ENCODE measurements around the gene GNAO1. TPM values are rescaled to one million over a fixed set of nuclear protein-coding genes. Genes with fewer than 3 reads are reported as not detected.

The GNAO1 gene
- total RNA-seq, 1 experiment from 2014 or later = 5.8 TPM

DNA sequence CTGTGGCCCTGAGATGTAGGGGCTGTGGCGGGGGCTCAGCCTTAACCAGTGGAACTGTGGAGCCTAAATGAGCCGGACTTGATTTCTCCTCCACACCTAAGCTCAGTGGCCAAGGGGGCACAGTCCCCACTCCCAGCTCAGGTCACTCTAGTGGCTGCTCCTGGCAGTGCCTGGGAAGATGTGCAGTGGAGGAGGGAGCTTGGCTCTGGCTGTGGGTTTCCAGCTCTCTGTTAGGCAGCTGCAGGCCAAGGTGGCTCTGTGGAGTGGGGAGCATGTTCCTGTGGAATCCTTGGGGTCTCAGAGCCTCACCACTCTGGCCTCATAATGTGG, 157.8 kb downstream of the GNAO1 start:
- DNase-seq (ENCODE audit: low read depth) = no peak

DNA sequence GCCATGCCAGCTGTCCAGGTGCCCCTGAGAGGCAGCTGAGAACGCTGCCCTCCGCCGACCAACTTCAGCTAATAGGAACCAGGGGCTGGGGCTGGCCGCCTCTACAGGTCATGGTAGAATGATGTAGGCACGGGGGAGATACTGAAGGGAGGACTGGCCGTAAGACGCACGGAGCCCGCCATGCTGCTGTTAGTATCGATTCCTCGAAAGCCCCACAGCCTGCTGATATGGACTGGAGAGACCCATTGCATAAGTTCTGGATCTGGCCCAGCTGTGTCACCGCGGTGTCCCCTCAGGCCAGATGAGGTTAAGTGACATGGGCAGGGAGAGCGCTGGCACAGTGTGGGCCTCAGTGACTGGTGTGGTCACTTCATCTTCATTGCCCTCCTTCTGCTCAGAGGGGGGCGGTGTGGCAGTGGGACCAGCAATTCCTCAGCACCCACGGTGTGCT, 158.4 kb downstream of the GNAO1 start:
- no peak for DNase-seq (ENCODE audit: low read depth)

DNA sequence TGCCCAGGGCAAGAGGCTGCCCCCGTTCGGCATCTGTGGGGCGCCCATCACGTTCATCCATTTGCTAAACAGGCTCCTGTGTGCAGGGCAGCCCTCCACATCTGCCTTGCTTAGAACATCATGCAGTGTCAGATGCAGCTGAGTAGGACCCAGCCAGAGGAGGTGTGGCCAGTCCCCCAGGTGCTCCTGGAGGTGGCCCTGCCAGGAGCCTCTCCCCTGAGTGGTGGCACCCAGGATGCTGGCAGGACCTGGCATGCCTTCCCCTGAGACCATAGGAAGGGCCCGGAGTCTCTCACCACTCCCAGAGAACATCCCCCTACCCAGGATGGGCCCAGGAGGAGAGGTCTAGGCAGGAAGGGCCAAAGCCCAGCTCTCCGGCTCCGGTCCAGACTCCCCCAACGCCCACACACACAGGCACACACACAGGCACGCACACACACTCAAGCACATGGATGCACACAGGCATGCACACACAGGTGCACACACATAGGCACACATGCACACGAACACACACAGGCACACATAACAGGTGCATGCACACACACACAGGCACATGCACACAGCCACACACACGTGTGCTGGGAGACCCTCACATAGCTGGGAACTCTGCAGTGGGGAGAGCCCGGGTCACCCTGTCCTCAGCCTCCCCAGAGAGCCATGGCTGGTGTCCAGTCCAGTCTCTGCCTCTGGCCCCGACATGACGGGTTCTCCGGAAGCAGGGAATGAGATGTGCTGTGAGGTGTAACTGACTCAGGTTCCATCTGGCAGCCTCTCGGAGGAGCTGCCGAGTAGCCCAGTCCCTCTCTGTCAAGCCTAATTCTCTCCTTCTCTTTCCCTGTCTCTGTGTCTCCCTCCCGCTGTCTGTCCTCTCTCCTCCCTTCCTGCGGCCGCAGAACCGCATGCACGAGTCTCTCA, 159.5 kb downstream of the GNAO1 start:
- DNase-seq (ENCODE audit: low read depth) = no peak

DNA sequence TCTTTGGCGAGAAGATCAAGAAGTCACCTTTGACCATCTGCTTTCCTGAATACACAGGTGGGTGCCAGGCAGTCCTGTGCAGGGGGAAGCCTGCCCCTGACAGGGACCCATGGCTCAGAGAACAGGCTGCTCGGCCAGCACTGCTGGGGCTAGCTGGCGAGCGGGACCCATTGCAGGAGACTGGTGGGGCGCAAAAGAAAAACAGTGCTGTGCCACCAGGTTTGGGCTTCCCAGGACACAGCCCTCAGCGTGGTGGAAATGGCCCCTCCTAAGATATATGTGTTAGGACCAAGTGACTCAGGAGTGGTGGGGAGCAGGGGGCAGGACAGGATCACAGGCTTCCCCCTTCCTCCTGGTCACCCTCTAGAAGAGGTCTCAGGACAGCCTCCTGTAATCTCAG, 160.2 kb downstream of the GNAO1 start:
- no peak for DNase-seq (ENCODE audit: low read depth)

DNA sequence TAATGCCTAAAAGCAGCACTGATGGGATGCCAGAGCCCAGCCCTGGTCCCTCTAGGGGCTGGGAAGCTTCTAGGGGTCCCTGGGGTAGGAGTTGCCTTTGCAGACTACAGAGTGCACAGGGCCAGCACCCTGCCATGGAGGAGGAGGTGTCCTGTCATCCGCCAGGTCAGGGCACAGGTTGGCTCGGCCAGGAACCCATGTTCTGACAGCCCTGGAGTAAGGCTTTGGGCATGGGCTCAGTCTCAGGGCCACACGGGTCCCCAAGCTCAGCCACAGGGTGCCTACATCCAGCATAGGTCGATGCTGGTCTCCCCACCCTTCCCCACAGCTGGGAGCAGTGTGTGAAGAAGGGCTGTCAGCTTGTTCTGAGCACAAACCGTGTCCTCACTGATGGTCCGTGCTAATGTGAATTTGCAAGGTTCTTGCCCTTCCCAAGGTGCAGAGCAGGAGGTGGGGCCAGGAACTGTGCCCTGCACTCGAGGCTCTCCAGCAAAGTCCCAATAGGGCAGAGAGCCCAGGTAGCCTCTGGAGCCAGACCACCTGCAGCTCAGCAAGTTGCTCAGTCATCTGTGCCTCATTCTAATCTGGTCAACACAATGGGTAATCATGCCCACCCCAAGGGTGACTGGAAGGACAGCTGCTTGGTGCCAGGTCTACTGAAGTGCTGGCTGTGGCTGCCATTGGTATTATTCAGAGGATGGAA, 161.2 kb downstream of the GNAO1 start:
- no peak for DNase-seq (ENCODE audit: low read depth)

DNA sequence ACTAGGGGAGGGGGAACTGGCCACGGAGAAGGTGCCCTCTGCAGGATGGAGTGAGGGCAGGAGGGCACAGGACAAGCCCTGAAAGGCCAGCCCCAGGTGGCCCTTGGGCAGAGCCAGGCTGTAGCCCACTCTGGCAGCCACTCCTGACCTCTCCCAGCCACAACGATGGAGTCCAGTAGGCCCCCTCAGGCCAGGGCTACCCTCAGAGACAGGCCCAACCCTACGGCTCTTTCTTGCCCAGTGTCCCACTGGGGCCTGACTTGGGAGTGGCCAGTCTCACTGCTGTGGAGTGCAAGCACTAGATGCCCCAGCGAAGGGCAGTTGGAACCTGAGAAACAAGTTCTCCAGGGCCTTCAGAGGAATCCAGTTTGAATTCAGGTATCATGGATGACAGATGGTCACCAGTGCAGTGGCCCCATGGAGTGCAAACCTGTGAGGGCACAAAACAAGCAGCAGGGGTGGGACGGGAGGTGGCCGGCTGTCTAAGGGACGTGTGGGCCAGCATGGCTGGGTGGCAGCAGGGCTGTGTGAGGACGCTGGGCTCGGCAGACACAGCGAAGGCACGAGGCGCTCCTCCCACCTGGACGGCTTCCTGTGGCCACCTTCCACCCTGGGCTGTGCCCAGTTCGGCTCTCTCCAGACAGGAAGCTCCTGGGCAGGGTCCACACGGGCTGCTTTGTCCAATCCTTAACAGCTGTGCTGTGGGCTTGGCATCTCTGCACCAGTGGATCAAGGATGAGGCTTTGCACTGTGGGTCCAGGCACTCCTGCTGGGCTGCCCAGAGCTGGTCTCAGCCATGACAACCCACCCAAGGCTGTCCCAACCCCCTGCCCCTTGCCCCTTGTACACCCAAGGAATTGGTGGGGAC, 162.0 kb downstream of the GNAO1 start:
- DNase-seq (ENCODE audit: low read depth) = no peak

DNA sequence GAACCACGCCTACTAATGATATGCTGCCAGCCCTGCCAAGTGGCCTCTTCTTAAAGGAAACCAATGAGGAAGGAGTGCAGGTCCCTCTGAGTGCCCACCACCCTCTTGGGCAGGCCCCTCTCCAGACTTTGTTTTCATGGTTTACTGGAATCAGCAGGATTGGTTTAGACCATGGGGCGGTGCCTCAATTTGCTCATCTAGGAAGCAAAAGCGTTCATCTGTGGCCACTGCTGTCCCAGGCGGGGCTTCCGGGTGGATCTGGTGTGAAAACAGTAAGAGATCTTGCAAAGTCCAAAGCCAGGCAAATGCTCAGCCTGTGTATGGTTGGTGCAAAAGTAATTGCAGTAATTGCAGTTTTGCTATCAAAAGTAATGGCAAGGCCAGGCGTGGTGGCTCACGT, 162.7 kb downstream of the GNAO1 start:
- no peak for DNase-seq (ENCODE audit: low read depth)

DNA sequence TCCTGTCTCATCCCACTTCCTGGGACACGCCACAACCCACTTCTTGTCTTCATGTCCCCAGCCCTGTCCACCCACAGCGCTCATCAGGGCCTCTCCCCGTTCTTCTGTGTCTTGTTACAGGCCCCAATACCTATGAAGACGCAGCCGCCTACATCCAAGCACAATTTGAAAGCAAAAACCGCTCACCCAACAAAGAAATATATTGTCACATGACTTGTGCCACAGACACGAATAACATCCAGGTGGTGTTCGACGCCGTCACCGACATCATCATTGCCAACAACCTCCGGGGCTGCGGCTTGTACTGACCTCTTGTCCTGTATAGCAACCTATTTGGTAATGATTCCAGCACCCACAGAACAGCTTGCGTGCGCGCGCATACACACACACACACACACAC, 163.5 kb downstream of the GNAO1 start:
- DNase-seq (ENCODE audit: low read depth) = no peak

DNA sequence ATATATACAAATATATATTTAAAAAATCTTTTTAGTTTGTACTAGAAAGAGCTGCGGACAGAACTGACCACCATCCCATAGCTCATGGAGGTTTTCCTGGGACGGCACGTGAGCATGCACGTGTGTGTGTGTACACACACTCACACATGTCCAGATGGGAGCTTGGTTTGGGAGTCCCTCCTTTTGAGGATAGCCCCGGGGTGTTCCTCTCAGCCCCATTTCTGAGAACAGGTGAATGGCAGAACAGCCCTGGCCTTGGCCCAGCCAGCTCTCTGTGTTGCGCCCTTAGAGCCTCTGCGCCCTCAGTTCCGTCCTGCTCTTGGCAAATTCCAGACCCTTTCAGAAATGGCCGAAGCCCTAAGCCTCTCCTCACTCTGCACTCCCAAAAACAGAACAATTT, 163.9 kb downstream of the GNAO1 start:
- DNase-seq (ENCODE audit: low read depth) = no peak

DNA sequence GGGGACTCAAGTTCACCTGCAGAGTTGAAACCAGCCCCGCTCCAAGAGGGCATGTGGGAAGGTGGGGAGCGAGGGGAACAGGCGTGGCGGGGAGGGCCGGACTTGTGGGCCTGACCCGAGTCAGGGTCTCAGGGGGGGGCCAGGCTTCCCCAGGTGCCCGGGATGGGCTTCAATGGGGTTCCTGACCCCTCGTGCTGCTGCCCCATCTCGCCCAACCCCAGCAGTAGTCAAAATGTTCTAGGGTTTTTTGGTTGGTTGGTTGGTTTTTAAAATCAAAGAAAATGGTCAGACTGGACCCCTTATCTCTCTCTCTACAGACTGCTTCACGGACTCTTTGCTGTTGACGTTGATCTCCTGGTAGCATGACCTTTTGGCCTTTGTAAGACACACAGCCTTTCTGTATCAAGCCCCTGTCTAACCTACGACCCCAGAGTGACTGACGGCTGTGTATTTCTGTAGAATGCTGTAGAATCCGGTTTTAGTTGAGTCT, 164.5 kb downstream of the GNAO1 start:
- no peak for DNase-seq (ENCODE audit: low read depth)

DNA sequence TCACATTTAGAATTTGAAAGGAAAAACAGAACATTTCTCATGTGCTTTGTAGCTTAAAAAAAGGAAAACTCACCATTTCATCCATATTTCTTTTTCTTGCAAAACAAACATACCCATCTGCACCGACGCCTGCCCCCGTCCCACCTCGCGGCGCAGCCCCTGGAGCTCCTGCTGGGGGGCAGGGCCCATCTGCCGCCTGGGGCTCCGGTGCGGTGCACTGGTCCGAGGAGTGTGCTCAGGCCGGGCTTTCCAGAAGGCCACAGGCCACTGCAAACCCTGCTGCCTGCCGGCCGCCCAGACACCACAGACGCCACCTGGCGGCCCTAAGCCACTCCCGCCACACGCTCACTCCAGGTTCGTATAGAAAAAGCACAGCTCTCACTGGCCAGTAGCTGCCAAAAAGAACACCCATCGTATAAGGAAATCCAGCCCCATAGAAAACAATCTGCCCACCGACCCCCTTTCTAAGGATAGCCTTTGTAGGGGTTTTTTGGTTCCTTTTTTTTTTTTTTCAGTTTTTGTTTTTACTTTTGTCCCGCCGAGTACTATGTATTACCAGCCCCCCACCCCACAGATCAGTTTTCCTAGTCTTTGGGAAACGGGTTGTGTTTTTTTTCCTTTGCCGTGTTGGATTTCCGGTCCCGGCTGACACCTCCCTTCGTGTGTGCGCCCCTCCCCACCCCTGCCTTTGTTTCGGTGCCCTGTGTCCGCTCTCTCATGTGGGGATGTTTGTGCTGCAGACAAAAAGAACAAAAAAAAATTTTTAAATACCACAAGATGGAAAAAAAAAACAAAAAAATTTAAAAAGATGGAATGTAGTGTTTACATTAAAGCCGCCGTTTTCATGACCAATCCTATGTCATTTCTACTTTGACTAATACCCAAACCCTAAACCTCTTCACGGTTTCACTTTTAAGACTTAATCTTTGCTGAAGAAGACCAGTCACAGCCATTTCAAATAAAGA, 165.3 kb downstream of the GNAO1 start:
- peak; percentile 84 for DNase-seq (ENCODE audit: low read depth)

DNA sequence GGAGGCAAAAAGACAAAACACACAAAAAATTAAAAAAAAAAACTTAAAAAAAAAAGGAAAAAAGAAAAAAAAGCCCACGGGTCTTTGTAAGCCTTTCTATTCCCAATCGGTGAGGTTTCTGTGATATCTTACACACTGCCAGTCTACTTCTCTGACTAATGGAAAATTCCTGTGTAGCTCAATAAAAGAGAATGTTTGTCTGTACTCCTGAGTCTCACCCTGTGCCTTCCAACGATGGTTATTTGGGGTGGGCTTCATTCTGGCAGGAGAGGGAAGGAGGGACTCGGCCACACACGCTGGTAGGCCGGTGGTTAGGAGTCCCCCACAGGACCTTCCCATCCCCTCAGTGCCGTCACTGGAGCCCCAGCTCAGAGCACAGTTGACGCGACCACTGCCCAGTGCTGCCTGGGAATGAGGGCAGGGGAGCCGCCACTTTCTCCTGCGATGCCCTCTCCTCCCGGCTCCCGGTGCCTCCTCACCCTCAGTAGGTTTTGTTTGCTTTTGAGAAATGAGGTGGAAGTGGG, 166.0 kb downstream of the GNAO1 start:
- DNase-seq (ENCODE audit: low read depth) = no peak

DNA sequence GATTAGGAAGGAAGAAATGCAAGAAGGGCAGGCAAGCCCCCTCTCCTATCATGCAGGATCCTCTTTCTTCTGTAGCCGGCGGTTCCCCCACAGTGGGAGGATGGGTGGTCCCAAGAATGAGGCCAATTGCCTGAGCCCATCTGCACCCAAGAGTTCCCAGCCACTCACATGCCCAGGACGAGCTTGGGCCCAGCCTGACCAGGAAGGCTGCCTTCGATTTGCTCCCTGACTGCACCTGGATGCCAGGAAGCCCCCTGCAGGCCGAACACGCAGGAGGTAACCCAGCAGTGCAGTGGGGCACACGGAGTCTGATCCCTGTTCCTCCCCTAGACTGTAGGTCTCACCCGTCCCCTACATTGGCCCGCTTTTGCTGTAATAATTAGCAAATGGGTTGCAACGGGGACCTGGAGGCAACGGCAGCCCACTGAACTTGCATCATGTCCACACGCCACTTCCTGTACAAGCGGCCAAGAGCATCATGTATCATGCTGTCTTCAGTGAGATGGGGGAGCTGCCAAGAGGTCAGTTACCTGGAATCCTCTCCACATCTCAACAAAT, 166.6 kb downstream of the GNAO1 start:
- DNase-seq (ENCODE audit: low read depth) = no peak

DNA sequence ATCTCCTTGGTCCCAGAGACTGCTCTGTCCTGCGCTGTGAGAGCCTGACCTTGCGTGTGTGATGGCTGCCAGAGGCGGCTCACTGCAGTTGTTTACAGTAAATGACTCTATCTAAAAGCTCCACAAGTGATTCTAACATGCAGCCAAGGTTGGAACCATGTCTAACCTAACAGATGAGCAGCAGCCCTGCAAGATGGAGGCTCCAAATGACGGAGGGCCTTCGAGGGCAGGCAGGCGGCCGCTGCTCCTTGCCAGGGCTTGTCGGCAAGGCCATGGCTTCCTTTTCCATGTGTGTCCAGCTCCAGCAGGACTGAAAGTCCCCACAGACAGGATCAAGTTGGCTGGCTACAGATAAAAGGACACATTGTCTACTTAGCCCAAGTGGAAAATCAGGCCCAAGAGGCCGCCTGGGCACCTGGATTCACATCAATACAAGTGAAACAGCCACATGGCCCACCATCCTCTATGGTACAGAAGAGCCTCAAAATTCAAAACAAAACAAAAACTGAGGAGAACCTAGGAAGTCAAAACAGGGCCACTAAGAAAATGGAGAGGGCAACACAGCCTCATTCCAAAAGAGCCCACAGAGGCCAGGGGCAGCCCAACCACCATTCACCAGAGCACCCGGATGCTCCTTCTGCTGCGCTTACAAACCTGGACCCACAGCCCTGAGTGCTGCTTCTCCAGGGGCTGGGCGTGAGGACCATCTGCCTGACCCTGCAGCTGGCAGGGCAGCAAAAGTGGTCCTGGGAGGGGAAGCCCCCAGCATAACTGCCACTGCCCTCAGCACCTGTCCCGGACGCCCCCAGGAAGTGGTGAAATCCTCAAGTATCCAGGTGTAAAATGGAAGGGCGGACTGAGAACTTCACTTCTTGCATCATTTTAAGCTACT, 169.1 kb downstream of the GNAO1 start:
- DNase-seq (ENCODE audit: low read depth) = no peak

DNA sequence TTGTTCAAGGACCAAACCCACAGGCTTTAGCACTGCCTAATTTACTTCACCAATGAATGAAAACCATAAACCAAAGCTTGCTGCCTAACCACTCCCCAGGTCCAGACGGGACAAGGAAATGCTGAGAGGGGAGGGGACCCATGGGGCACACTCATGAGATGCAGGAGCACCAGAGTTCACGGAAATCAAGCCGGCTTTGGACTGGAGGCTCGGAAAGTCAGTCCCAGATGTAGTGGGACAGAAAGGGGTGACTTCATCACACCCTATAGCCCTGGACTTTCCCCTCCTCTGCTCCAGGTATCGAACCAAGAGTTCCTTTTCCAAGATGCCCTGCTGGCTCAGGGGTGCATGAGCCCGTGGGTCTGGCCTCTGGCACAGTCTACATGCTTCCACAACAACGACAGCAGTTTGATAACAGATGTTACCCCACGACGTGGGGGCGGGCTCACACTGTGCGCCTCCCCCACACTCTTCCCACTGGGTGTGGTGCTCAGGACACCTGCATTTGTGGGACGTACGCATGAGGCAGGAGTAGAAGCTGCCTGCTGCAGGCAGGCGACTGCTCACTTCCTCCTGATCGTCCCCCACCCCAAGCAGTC, 170.9 kb downstream of the GNAO1 start:
- DNase-seq (ENCODE audit: low read depth) = no peak

DNA sequence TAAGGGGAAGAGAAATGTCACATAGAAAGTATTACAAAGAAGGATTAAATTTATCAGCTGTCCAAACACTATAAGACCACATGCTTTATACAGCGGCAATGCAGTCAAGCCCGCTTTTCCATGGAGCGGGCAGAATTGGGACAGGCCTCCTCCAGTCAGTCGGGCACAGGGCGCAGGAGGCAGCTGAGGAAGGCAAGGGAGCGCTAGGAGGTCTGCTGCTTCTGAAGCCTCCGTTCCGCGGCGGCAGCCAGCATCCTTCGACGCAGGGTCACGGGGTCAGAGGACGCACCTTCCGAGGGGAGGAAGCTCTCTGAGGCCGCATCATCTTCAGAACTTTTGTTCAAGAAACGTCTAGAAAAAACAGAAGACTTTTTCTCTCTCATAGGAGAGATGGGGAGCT, 171.4 kb downstream of the GNAO1 start:
- DNase-seq (ENCODE audit: low read depth) = no peak

DNA sequence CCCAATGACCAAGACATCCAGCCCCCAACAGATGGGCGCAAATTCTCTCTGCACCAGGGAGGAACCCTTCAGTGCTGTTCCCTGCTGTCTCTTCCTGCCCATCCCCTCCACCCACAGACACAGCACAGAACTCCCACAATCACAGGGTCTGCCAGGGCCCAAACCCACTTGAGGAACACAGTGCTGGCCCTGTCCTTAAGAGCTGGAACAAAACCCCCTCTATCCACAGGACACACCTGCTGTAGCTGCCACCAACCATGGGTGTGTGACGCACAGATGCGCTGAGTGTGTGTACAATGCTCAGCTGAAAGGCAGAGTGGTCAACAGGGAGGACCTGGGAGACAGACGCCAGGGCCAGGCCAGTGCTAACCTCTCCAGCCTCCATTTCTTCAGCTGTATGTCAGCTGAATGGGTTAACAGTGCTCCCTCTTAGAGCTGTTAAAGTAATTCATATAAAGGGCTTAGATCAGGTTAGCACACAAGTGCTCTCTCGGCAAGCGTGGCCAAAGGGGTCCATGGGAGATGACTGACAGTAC, 172.0 kb downstream of the GNAO1 start:
- DNase-seq (ENCODE audit: low read depth) = no peak

DNA sequence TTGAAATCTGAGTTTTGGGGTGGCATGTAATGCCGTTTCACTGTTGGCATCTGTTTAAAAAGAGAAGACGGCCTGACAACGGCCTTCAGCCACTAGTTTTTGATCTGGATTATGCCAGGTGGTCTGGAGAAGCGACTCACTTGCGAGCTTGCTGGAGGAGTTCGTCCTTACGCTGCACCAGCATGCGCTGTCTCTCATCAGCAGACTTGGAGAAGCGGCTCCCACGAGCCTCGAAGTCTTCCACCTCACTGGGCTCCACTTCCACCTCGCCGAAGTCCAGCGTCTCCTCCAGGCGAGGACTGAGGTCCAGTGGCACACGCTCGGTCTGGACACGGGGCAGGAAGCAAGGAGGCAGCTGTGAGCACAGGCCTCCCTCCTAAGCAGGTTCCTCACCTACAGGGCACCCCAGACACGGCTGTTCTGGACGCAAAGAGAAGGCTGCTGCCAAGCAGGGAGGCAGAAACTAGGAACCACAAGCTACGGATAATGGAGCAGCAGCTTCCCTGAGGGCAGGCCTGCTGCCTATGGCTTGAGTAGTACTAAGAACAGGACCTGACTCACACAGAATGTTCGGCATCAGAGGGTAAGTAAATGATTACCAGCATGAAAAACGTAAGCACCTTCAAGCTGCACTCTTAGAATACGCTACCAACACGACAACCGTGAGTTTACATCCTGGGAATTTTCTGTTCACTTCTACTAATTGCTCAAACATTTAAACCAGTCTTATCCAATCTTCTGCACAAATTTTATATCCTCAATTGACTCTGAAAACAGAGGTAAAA, 172.7 kb downstream of the GNAO1 start:
- no peak for DNase-seq (ENCODE audit: low read depth)
